ENCODE measurements around the gene OTOA.
"Not testable (repeated sequence)": the region's sequence is repeated elsewhere in the genome, so short reads cannot be mapped to it uniquely, and the experiment has no call there.

Gene OTOA

GRCh38 chr16:21703156-21703555 lies 39.4 kb downstream of the OTOA start:
- Histone ChIP-seq H3K9ac (ENCODE audit: low read depth, low read length) (no peak overlapping the region), H3K36me3 (ENCODE audit: control insufficient read depth, insufficient read depth, low read length) (no peaks in the 10 kb centered on the region), H3K27me3 (ENCODE audit: control insufficient read depth, insufficient read depth, low read length) (no peaks in the 10 kb centered on the region), H3K4me1 (ENCODE audit: control insufficient read depth, insufficient read depth, low read length) (peaks cover 4% of the 10 kb centered on the region; the same call in 1 of the 2 replicates), H3K9me3 (ENCODE audit: control insufficient read depth, insufficient read depth, low read length) (no peaks in the 10 kb centered on the region), H3K4me3 (ENCODE audit: low read depth, low read length) (no peak overlapping the region), H3K27ac (ENCODE audit: low read depth, low read length) (no peak overlapping the region)

- Histone ChIP-seq H3K4me1 (ENCODE audit: control insufficient read depth, insufficient read depth, low read length) (peaks cover 4% of the 10 kb centered on the region; the same call in 1 of the 2 replicates), H3K36me3 (ENCODE audit: control insufficient read depth, insufficient read depth, low read length) (no peaks in the 10 kb centered on the region), H3K27ac (ENCODE audit: low read depth, low read length) (no peak overlapping the region), H3K9me3 (ENCODE audit: control insufficient read depth, insufficient read depth, low read length) (no peaks in the 10 kb centered on the region), H3K27me3 (ENCODE audit: control insufficient read depth, insufficient read depth, low read length) (no peaks in the 10 kb centered on the region), H3K9ac (ENCODE audit: low read depth, low read length) (no peak overlapping the region), H3K4me3 (ENCODE audit: low read depth, low read length) (no peak overlapping the region)
Observed at GRCh38 chr16:21703589-21704174, 39.9 kb downstream of the OTOA start.

- Histone ChIP-seq H3K27ac (ENCODE audit: low read depth, low read length) (no peak overlapping the region), H3K36me3 (ENCODE audit: control insufficient read depth, insufficient read depth, low read length) (no peaks in the 10 kb centered on the region), H3K4me3 (ENCODE audit: low read depth, low read length) (no peak overlapping the region), H3K9me3 (ENCODE audit: control insufficient read depth, insufficient read depth, low read length) (no peaks in the 10 kb centered on the region), H3K27me3 (ENCODE audit: control insufficient read depth, insufficient read depth, low read length) (no peaks in the 10 kb centered on the region), H3K4me1 (ENCODE audit: control insufficient read depth, insufficient read depth, low read length) (peaks cover 4% of the 10 kb centered on the region; the same call in 1 of the 2 replicates), H3K9ac (ENCODE audit: low read depth, low read length) (no peak overlapping the region)
Observed at GRCh38 chr16:21704266-21704665, 40.5 kb downstream of the OTOA start.

- Histone ChIP-seq H3K4me1 (ENCODE audit: control insufficient read depth, insufficient read depth, low read length) (peaks cover 4% of the 10 kb centered on the region; the same call in 1 of the 2 replicates), H3K27me3 (ENCODE audit: control insufficient read depth, insufficient read depth, low read length) (no peaks in the 10 kb centered on the region), H3K27ac (ENCODE audit: low read depth, low read length) (no peak overlapping the region), H3K4me3 (ENCODE audit: low read depth, low read length) (no peak overlapping the region), H3K36me3 (ENCODE audit: control insufficient read depth, insufficient read depth, low read length) (no peaks in the 10 kb centered on the region), H3K9ac (ENCODE audit: low read depth, low read length) (no peak overlapping the region), H3K9me3 (ENCODE audit: control insufficient read depth, insufficient read depth, low read length) (no peaks in the 10 kb centered on the region)
Observed at GRCh38 chr16:21704733-21705132, 41.0 kb downstream of the OTOA start.

GRCh38 chr16:21708533-21709115 lies 44.9 kb downstream of the OTOA start:
- H3K9me3 ChIP-seq (ENCODE audit: control insufficient read depth, insufficient read depth, low read length): no peaks in the 10 kb centered on the region
- H3K9ac ChIP-seq (ENCODE audit: low read depth, low read length): no peak overlapping the region
- no peaks in the 10 kb centered on the region for H3K27me3 ChIP-seq (ENCODE audit: control insufficient read depth, insufficient read depth, low read length)
- no peak overlapping the region for H3K27ac ChIP-seq (ENCODE audit: low read depth, low read length)
- H3K4me3 ChIP-seq (ENCODE audit: low read depth, low read length): no peak overlapping the region
- no peaks in the 10 kb centered on the region for H3K36me3 ChIP-seq (ENCODE audit: control insufficient read depth, insufficient read depth, low read length)
- H3K4me1 ChIP-seq (ENCODE audit: control insufficient read depth, insufficient read depth, low read length): no peaks in the 10 kb centered on the region

GRCh38 chr16:21710938-21711337 lies 47.2 kb downstream of the OTOA start:
- H3K4me3 ChIP-seq (ENCODE audit: low read depth, low read length): no peak overlapping the region
- H3K9ac ChIP-seq (ENCODE audit: low read depth, low read length): no peak overlapping the region
- H3K27ac ChIP-seq (ENCODE audit: low read depth, low read length): no peak overlapping the region
- H3K36me3 ChIP-seq (ENCODE audit: control insufficient read depth, insufficient read depth, low read length): no peaks in the 10 kb centered on the region
- H3K27me3 ChIP-seq (ENCODE audit: control insufficient read depth, insufficient read depth, low read length): no peaks in the 10 kb centered on the region
- no peaks in the 10 kb centered on the region for H3K4me1 ChIP-seq (ENCODE audit: control insufficient read depth, insufficient read depth, low read length)
- H3K9me3 ChIP-seq (ENCODE audit: control insufficient read depth, insufficient read depth, low read length): no peaks in the 10 kb centered on the region

GRCh38 chr16:21713549-21714368 lies 50.0 kb downstream of the OTOA start:
- Histone ChIP-seq H3K4me3 (ENCODE audit: low read depth, low read length) (no peak overlapping the region), H3K27me3 (ENCODE audit: control insufficient read depth, insufficient read depth, low read length) (no peaks in the 10 kb centered on the region), H3K27ac (ENCODE audit: low read depth, low read length) (no peak overlapping the region), H3K4me1 (ENCODE audit: control insufficient read depth, insufficient read depth, low read length) (no peaks in the 10 kb centered on the region), H3K36me3 (ENCODE audit: control insufficient read depth, insufficient read depth, low read length) (no peaks in the 10 kb centered on the region), H3K9ac (ENCODE audit: low read depth, low read length) (no peak overlapping the region), H3K9me3 (ENCODE audit: control insufficient read depth, insufficient read depth, low read length) (no peaks in the 10 kb centered on the region)

- H3K4me1 ChIP-seq (ENCODE audit: control insufficient read depth, insufficient read depth, low read length); H3K9me3 ChIP-seq (ENCODE audit: control insufficient read depth, insufficient read depth, low read length); H3K9ac ChIP-seq (ENCODE audit: low read depth, low read length); H3K4me3 ChIP-seq (ENCODE audit: low read depth, low read length); H3K27me3 ChIP-seq (ENCODE audit: control insufficient read depth, insufficient read depth, low read length); H3K27ac ChIP-seq (ENCODE audit: low read depth, low read length); H3K36me3 ChIP-seq (ENCODE audit: control insufficient read depth, insufficient read depth, low read length): not testable (repeated sequence)
Observed at GRCh38 chr16:21714369-21714618, 50.5 kb downstream of the OTOA start.

GRCh38 chr16:21717608-21718007 lies 53.8 kb downstream of the OTOA start:
- Histone ChIP-seq H3K36me3 (ENCODE audit: control insufficient read depth, insufficient read depth, low read length) (no peaks in the 10 kb centered on the region), H3K4me3 (ENCODE audit: low read depth, low read length) (no peak overlapping the region), H3K27me3 (ENCODE audit: control insufficient read depth, insufficient read depth, low read length) (no peaks in the 10 kb centered on the region), H3K9me3 (ENCODE audit: control insufficient read depth, insufficient read depth, low read length) (no peaks in the 10 kb centered on the region), H3K9ac (ENCODE audit: low read depth, low read length) (no peak overlapping the region), H3K27ac (ENCODE audit: low read depth, low read length) (no peak overlapping the region), H3K4me1 (ENCODE audit: control insufficient read depth, insufficient read depth, low read length) (no peaks in the 10 kb centered on the region)

GRCh38 chr16:21719283-21719682 lies 55.5 kb downstream of the OTOA start:
- H3K9me3 ChIP-seq (ENCODE audit: control insufficient read depth, insufficient read depth, low read length): no peaks in the 10 kb centered on the region
- no peaks in the 10 kb centered on the region for H3K27me3 ChIP-seq (ENCODE audit: control insufficient read depth, insufficient read depth, low read length)
- no peaks in the 10 kb centered on the region for H3K36me3 ChIP-seq (ENCODE audit: control insufficient read depth, insufficient read depth, low read length)
- H3K4me1 ChIP-seq (ENCODE audit: control insufficient read depth, insufficient read depth, low read length): no peaks in the 10 kb centered on the region
- no peak overlapping the region for H3K9ac ChIP-seq (ENCODE audit: low read depth, low read length)
- H3K4me3 ChIP-seq (ENCODE audit: low read depth, low read length): no peak overlapping the region
- no peak overlapping the region for H3K27ac ChIP-seq (ENCODE audit: low read depth, low read length)

GRCh38 chr16:21720533-21720932 lies 56.8 kb downstream of the OTOA start:
- Histone ChIP-seq H3K36me3 (ENCODE audit: control insufficient read depth, insufficient read depth, low read length) (no peaks in the 10 kb centered on the region), H3K4me1 (ENCODE audit: control insufficient read depth, insufficient read depth, low read length) (no peaks in the 10 kb centered on the region), H3K9ac (ENCODE audit: low read depth, low read length) (no peak overlapping the region), H3K4me3 (ENCODE audit: low read depth, low read length) (no peak overlapping the region), H3K9me3 (ENCODE audit: control insufficient read depth, insufficient read depth, low read length) (no peaks in the 10 kb centered on the region), H3K27me3 (ENCODE audit: control insufficient read depth, insufficient read depth, low read length) (no peaks in the 10 kb centered on the region), H3K27ac (ENCODE audit: low read depth, low read length) (no peak overlapping the region)

Measured in HUES48 (cell line).